GM19043 (cell line): ENCODE results near the gene SERPINA4.
"Not testable (repeated sequence)": the region's sequence is repeated elsewhere in the genome, so short reads cannot be mapped to it uniquely, and the experiment has no call there.

Source experiments
- ATAC-seq: cut with Tn5 transposase; IDR thresholded peaks from one replicate; pipeline ENCODE4 v1.9.1; 2021; ENCODE audit warnings: low read depth; ENCODE audit not compliant: unreplicated experiment

The SERPINA4 gene

DNA sequence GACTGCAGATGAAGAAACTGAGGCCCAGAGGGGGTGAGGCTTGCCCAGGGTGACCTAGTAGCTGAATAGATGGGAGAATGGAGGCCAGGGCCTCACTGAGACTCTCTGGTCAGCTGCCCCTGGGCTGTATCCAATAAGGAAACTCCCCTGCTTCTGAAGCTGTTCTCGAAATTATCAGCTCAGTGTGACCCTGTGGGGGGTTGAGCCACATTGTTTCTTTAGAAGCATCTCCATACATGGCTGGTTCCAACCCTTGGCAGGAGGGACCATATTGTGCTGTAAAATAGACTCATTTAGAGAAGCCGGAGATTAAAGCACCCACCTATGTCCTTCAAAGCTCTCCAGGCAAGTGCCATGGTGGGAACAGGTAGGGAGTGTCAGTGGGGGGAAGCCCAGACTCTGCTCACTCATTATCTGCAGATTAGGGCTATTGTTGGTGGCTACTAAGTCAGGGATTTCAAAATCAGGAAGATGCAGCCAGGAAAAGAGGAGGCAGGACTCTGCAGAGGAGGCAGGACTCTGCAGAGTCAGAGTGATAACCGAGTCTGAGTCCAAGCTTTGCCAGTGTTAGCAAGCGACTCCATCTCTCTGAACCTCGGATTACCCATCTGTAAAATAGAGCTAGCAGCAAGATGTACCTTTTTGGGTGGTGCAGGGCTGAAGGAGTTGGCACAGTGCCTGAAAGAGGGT is 23.5 kb downstream of the SERPINA4 start:
- no peak for ATAC-seq

GRCh38 chr14:94586635-94587034 is 25.4 kb downstream of the SERPINA4 start:
- ATAC-seq = no peak

DNA sequence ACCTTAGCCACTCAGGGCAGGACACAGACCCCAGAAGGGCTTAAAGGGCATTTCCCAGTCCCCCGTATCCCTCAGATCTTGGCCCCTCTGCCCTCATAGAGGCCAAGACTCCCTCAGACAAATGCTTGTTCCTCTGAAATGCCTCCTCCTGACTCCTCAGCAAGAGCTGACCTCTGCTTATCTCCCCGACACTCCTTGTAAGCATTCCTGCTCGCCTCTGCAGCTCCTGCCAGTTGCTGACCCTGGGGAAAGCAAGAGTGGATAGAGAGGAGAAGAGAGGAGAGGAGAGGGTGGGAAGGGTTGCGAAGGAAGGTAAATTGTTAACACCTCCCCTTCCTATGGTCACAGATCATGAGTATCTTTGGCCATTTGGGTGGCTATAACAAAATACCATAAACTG is 27.1 kb downstream of the SERPINA4 start:
- no peak for ATAC-seq

- no peak for ATAC-seq
Observed at GRCh38 chr14:94591073-94591472, 29.8 kb downstream of the SERPINA4 start.

- ATAC-seq = no peak
Observed at GRCh38 chr14:94591871-94592270, 30.6 kb downstream of the SERPINA4 start.

DNA sequence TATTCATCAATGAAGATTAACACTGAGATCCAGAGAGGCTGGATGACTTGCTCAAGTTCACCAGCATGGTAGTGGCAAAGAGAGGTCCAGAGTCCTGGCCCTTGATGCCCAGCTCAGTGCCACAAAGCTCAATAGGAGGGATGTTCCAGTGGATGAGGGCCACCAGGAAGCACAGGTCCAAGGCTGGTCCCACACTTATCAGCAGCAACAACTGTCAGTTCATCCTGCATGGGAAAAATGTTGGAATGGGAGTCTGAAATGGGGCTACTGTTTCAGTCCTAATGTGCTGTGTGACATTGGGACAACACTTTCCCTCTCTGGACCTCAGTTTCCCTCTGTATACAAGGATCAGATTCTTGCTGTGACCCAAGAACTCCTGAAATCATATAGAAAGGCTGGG is 31.2 kb downstream of the SERPINA4 start:
- no peak for ATAC-seq

DNA sequence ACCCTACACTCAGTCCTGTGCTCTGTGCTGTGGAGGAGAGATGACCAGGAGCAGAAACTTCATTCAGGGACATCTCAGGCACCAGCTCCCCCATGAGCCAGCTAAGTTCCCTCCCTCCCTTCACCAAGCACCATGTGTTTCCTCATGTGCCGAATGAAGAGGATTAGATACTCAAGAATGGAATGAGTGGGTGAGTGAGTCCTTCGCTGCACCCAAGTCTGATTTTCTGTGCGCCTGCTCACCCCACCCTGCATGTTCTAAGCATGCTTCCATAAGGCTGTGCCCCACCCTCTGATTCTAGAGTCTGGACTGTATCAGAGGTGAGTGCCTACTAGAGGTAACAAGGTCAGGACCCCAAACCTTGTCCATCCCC is 32.1 kb downstream of the SERPINA4 start:
- no peak for ATAC-seq

- no peak for ATAC-seq
Observed at GRCh38 chr14:94593749-94594431, 32.6 kb downstream of the SERPINA4 start.

GRCh38 chr14:94594441-94594840 is 33.2 kb downstream of the SERPINA4 start:
- no peak for ATAC-seq

DNA sequence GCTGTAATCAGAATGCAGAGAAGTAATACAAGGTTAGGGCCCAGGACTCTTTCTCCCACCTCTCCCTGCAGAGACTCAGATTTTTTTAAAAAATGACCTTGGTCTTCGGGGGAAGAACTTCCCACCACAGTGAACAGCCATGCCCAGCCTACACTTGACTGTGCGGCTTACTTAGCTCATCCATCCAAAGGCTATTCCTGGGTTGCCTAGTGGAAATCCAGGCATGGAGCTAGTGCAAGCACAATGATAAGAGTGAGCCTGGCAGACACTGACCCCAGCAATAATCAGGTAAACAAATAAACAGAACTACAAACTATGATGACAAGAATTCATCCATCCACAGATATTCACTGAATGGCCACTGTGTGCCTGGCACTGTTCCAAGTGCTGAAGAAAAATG is 34.7 kb downstream of the SERPINA4 start:
- ATAC-seq = no peak

- no peak for ATAC-seq
Observed at GRCh38 chr14:94596361-94596760, 35.1 kb downstream of the SERPINA4 start.

GRCh38 chr14:94597788-94598187 is 36.5 kb downstream of the SERPINA4 start:
- no peak for ATAC-seq

DNA sequence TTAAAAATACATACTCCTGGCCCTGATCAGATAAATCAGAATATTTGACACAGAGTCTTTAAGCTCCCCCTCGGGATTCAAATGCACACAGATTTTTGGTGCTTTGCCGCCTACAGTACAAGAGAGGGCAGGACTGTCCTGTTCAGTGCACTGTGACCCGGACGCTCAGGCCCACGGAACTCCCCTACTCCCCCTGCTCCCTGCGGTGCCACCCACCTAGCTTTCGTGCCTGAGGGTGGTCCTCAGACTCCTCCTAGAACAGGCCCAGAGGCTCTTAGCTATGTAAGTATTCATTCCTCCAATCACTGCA is 37.2 kb downstream of the SERPINA4 start:
- no peak for ATAC-seq

GRCh38 chr14:94598816-94599655 is 37.8 kb downstream of the SERPINA4 start:
- ATAC-seq = no peak

DNA sequence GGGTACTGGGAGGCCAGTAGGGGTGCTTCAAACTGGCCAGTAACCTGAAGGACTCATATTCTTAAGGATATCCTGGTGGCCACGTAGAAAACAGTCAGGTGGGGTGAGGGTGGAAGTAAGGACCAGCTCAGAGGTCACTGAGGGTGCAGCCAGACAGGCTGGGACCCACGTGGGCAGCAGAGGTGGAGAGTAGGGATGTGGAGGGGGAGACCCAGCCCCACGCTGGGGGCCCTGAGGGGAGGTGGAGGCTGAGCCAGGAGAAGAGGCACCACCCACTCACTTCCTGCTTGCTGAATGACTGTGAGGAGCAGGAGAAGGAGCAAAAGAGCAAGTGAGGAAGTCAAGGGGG is 38.4 kb downstream of the SERPINA4 start:
- no peak for ATAC-seq

GRCh38 chr14:94600148-94600545 is 38.9 kb downstream of the SERPINA4 start:
- ATAC-seq = no peak

- no peak for ATAC-seq
Observed at GRCh38 chr14:94601884-94602391, 40.7 kb downstream of the SERPINA4 start.

DNA sequence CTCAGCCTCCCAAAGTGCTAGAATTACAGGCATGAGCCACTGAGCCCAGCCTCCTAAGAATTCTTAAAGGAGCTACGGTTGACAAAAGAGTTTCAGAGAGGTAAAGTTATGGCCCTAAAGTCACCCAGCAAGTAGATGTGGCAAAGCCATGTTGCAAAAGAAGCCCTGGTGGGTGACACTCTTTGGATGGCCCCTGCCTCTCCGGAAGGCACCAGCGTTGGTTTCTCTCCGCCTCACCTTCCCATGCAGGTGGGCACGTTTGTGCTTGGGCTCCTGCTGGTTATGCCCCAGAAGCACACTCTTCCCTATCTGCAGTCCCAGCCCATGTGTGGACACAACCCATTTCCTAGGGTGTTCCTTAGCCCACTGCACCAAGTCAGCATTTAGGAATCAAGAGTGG is 41.5 kb downstream of the SERPINA4 start:
- ATAC-seq = no peak

DNA sequence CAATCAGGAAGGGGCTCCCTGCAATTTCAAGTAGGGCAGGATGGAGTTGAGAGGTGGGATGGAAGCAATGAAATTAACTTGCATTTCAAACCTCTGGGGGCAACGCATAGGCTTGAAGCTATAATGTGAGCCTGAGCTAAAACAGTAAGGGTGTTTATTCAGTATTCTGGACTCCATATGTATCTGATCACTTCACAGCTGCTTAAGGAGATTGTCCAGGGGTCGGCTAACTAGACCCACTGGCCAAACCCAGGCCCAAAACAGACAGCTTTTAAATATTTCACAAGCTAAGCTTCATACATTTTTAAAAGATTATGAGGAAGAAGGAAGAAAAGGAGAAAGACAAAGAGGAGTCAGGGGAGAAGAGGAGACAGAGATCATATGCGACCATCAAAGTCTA is 44.1 kb downstream of the SERPINA4 start:
- no peak for ATAC-seq

GRCh38 chr14:94608966-94609365 is 47.7 kb downstream of the SERPINA4 start:
- ATAC-seq = not testable (repeated sequence)

- no peak for ATAC-seq
Observed at GRCh38 chr14:94611179-94611578, 49.9 kb downstream of the SERPINA4 start.

GRCh38 chr14:94612174-94612573 is 50.9 kb downstream of the SERPINA4 start, which contains the start of gene SERPINA3:
TSS of gene SERPINA3 (plus strand) at chr14:94612391. CDS start at chr14:94614442, 2,051 bp downstream.
- ATAC-seq = no peak
